Measurements from ENCODE around the gene TSR3. TPM values are rescaled to one million over a fixed set of nuclear protein-coding genes. Genes with fewer than 3 reads are reported as not detected.
"Not testable (repeated sequence)": the region's sequence is repeated elsewhere in the genome, so short reads cannot be mapped to it uniquely, and the experiment has no call there.

Gene TSR3
- total and polyA plus RNA-seq, 5 donors from 2014 or later, result 31.5 to 103 (median 92.2) TPM

- ATAC-seq (ENCODE audit: low read depth in 2 of 2); H3K36me3 Mint-ChIP-seq; H3K27ac Mint-ChIP-seq; DNase-seq; H3K27ac ChIP-seq (ENCODE audit: insufficient read depth, low read length, poor library complexity, severe bottlenecking); H3K27me3 ChIP-seq (ENCODE audit: control insufficient read depth, insufficient read depth, low read length); H3K9me3 Mint-ChIP-seq; H3K4me3 ChIP-seq (ENCODE audit: low read depth, low read length); H3K9me3 ChIP-seq (ENCODE audit: control insufficient read depth in 2 of 2, low read length in 2 of 2): not testable (repeated sequence)
- Histone ChIP-seq H3K36me3 (ENCODE audit: control insufficient read depth, insufficient read depth, low read length) (peaks cover 23% of the 10 kb centered on the region), H3K4me1 (ENCODE audit: control insufficient read depth, insufficient read depth, low read length, poor library complexity, severe bottlenecking) (peaks cover 22% of the 10 kb centered on the region)
- H3K4me1 Mint-ChIP-seq, result peaks cover 0 to 17% (median 2%) of the 10 kb centered on the region in 4 donors
- peaks cover 14% of the 10 kb centered on the region for H3K27me3 Mint-ChIP-seq
- peak overlapping the region in 1 of 4 donors; percentile 10 for H3K4me3 Mint-ChIP-seq
These were observed 23.5 kb downstream of the TSR3 start for GRCh38 chr16:1328136-1328535.

GRCh38 chr16:1327619-1327947 lies 24.1 kb downstream of the TSR3 start:
- H3K27ac Mint-ChIP-seq, result no peak overlapping the region
- H3K4me1 Mint-ChIP-seq, result peaks cover 0 to 14% (median 2%) of the 10 kb centered on the region in 4 donors
- Histone ChIP-seq H3K27ac (ENCODE audit: insufficient read depth, low read length, poor library complexity, severe bottlenecking) (no peak overlapping the region), H3K36me3 (ENCODE audit: control insufficient read depth, insufficient read depth, low read length) (peaks cover 23% of the 10 kb centered on the region), H3K4me1 (ENCODE audit: control insufficient read depth, insufficient read depth, low read length, poor library complexity, severe bottlenecking) (peaks cover 16% of the 10 kb centered on the region), H3K9me3 (ENCODE audit: control insufficient read depth in 2 of 2, low read length in 2 of 2) (peaks cover 0 to 7% of the 10 kb centered on the region in 2 experiments), H3K4me3 (ENCODE audit: low read depth, low read length) (no peak overlapping the region), H3K27me3 (ENCODE audit: control insufficient read depth, insufficient read depth, low read length) (no peaks in the 10 kb centered on the region)
- ATAC-seq (ENCODE audit: low read depth in 2 of 2) (no peak), DNase-seq (no peak)
- no peaks in the 10 kb centered on the region for H3K9me3 Mint-ChIP-seq
- peaks cover 10% of the 10 kb centered on the region for H3K27me3 Mint-ChIP-seq
- H3K36me3 Mint-ChIP-seq, result peaks cover 4% of the 10 kb centered on the region
- H3K4me3 Mint-ChIP-seq, result no peak overlapping the region

- peaks cover 27% of the 10 kb centered on the region for H3K36me3 ChIP-seq (ENCODE audit: control insufficient read depth, insufficient read depth, low read length)
- Mint-ChIP-seq H3K9me3 (no peaks in the 10 kb centered on the region), H3K36me3 (peaks cover 4% of the 10 kb centered on the region), H3K27ac (no peak overlapping the region), H3K4me1 (peaks cover 0 to 9% (median 2%) of the 10 kb centered on the region in 4 donors), H3K4me3 (no peak overlapping the region), H3K27me3 (peaks cover 5% of the 10 kb centered on the region)
- no peak overlapping the region for H3K4me3 ChIP-seq (ENCODE audit: low read depth, low read length)
- H3K27me3 ChIP-seq (ENCODE audit: control insufficient read depth, insufficient read depth, low read length), result no peaks in the 10 kb centered on the region
- H3K4me1 ChIP-seq (ENCODE audit: control insufficient read depth, insufficient read depth, low read length, poor library complexity, severe bottlenecking), result peaks cover 11% of the 10 kb centered on the region
- DNase-seq (no peak), ATAC-seq (ENCODE audit: low read depth in 2 of 2) (no peak)
- H3K27ac ChIP-seq (ENCODE audit: insufficient read depth, low read length, poor library complexity, severe bottlenecking), result no peak overlapping the region
- peaks cover 0 to 7% of the 10 kb centered on the region in 2 experiments for H3K9me3 ChIP-seq (ENCODE audit: control insufficient read depth in 2 of 2, low read length in 2 of 2)
These were observed 24.6 kb downstream of the TSR3 start for GRCh38 chr16:1326946-1327618.

GRCh38 chr16:1326391-1326790 lies 25.3 kb downstream of the TSR3 start:
- H3K27ac Mint-ChIP-seq, result no peak overlapping the region
- DNase-seq, result no peak
- H3K27me3 Mint-ChIP-seq, result peaks cover under 1% of the 10 kb centered on the region
- no peaks in the 10 kb centered on the region for H3K27me3 ChIP-seq (ENCODE audit: control insufficient read depth, insufficient read depth, low read length)
- no peak overlapping the region for H3K4me3 Mint-ChIP-seq
- H3K36me3 Mint-ChIP-seq, result peaks cover 4% of the 10 kb centered on the region
- H3K4me3 ChIP-seq (ENCODE audit: low read depth, low read length), result no peak overlapping the region
- H3K36me3 ChIP-seq (ENCODE audit: control insufficient read depth, insufficient read depth, low read length), result peaks cover 27% of the 10 kb centered on the region
- ATAC-seq (ENCODE audit: low read depth in 2 of 2), result no peak
- peaks cover 0 to 3% (median under 1%) of the 10 kb centered on the region in 4 donors for H3K4me1 Mint-ChIP-seq
- H3K9me3 Mint-ChIP-seq, result no peaks in the 10 kb centered on the region
- peaks cover 0 to 7% of the 10 kb centered on the region in 2 experiments for H3K9me3 ChIP-seq (ENCODE audit: control insufficient read depth in 2 of 2, low read length in 2 of 2)
- H3K4me1 ChIP-seq (ENCODE audit: control insufficient read depth, insufficient read depth, low read length, poor library complexity, severe bottlenecking), result peaks cover 4% of the 10 kb centered on the region
- no peak overlapping the region for H3K27ac ChIP-seq (ENCODE audit: insufficient read depth, low read length, poor library complexity, severe bottlenecking)

DNA sequence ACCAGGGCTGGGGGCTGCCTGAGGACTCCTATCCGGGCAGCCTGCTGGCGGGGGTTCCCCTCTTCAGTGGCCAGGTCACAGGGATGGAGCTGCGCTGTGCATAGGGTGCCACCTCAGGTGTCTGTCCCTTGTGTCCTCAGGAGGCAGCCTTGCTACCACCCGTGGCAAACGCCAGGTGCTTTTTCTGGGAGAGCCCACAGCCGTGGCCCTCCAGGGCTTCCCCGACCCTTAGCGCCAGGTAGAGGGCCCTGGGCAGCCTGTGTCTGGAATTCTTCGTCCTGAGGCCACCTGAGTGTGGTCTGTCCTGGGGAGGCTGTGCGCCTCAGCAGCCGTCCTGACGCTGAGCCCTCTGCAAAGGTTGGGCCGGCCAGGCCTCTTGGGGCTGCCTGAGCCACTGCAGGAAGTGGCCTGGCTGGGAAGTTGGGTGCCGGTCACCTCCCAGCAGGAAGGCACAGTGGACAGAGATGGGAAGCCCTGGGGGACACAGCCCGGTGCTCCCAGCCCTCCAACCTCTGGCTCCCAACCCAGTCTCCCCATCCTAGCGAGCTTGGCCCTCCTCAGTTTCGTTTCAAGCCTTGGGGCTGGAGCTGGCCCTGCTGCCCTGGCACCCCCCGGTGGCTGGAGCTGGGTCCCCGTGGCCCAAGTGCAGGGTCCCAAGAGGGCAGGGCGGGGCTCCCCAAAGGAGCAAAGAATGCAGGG lies 25.9 kb downstream of the TSR3 start:
- H3K27ac Mint-ChIP-seq, result no peak overlapping the region
- no peaks in the 10 kb centered on the region for H3K4me1 Mint-ChIP-seq
- H3K4me3 Mint-ChIP-seq, result no peak overlapping the region
- H3K27me3 Mint-ChIP-seq, result no peaks in the 10 kb centered on the region
- no peaks in the 10 kb centered on the region for H3K4me1 ChIP-seq (ENCODE audit: control insufficient read depth, insufficient read depth, low read length, poor library complexity, severe bottlenecking)
- no peaks in the 10 kb centered on the region for H3K27me3 ChIP-seq (ENCODE audit: control insufficient read depth, insufficient read depth, low read length)
- ATAC-seq (ENCODE audit: low read depth in 2 of 2), result peak in 1 of 2 donors; percentile 8
- no peak overlapping the region for H3K4me3 ChIP-seq (ENCODE audit: low read depth, low read length)
- DNase-seq, result no peak
- peaks cover 0 to 7% of the 10 kb centered on the region in 2 experiments for H3K9me3 ChIP-seq (ENCODE audit: control insufficient read depth in 2 of 2, low read length in 2 of 2)
- H3K9me3 Mint-ChIP-seq, result no peaks in the 10 kb centered on the region
- H3K36me3 Mint-ChIP-seq, result peaks cover 4% of the 10 kb centered on the region
- peaks cover 30% of the 10 kb centered on the region for H3K36me3 ChIP-seq (ENCODE audit: control insufficient read depth, insufficient read depth, low read length)
- H3K27ac ChIP-seq (ENCODE audit: insufficient read depth, low read length, poor library complexity, severe bottlenecking), result no peak overlapping the region

DNA sequence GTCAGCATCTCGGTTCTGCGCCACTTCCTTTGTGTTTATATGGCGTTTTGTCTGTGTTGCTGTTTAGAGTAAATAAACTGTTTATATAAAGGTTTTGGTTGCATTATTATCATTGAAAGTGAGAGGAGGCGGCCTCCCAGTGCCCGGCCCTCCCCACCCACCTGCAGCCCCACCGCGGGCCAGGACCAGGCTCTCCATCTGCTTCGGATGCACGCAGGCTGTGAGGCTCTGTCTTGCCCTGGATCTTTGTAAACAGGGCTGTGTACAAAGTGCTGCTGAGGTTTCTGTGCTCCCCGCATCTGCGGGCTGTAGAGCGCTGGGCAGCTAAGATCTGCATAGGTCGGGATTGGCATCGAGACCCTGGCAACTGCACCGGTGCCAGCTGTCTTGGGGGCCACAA lies 26.4 kb downstream of the TSR3 start:
- Mint-ChIP-seq H3K36me3 (peaks cover 4% of the 10 kb centered on the region), H3K9me3 (no peaks in the 10 kb centered on the region), H3K4me1 (no peaks in the 10 kb centered on the region), H3K4me3 (no peak overlapping the region), H3K27ac (no peak overlapping the region), H3K27me3 (no peaks in the 10 kb centered on the region)
- Histone ChIP-seq H3K27ac (ENCODE audit: insufficient read depth, low read length, poor library complexity, severe bottlenecking) (no peak overlapping the region), H3K27me3 (ENCODE audit: control insufficient read depth, insufficient read depth, low read length) (no peaks in the 10 kb centered on the region), H3K4me3 (ENCODE audit: low read depth, low read length) (no peak overlapping the region), H3K36me3 (ENCODE audit: control insufficient read depth, insufficient read depth, low read length) (peaks cover 35% of the 10 kb centered on the region), H3K4me1 (ENCODE audit: control insufficient read depth, insufficient read depth, low read length, poor library complexity, severe bottlenecking) (no peaks in the 10 kb centered on the region), H3K9me3 (ENCODE audit: control insufficient read depth in 2 of 2, low read length in 2 of 2) (peaks cover 0 to 3% of the 10 kb centered on the region in 2 experiments)
- no peak for DNase-seq
- ATAC-seq (ENCODE audit: low read depth in 2 of 2), result no peak

DNA sequence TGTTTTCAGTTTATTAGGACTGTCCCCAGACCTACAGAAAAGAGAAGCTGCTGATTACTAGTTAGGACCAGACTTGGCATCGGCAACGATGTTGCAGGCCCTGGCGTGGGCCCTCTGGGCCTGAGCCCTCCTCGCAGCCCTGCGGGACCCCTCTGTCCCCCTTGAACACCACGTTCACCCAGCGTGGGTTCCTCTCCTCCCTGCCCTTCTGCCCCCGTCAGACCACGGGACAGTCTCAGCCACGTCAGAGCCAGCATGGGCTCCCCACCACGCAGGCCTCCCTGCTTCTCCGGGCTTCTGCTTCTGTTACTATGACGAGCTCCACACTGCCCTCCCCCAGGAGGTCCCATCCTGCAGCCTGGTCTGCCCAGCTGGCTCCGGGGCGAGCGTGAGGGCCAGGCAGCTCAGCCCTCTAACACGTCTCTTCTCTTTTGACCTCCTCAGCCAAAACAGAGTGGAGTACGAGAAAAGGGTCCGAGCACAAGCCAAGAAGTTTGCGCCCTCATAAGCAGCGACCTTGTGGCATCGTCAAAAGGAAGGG lies 27.3 kb downstream of the TSR3 start:
- Histone ChIP-seq H3K9me3 (ENCODE audit: control insufficient read depth in 2 of 2, low read length in 2 of 2) (no peaks in the 10 kb centered on the region), H3K27me3 (ENCODE audit: control insufficient read depth, insufficient read depth, low read length) (no peaks in the 10 kb centered on the region), H3K27ac (ENCODE audit: insufficient read depth, low read length, poor library complexity, severe bottlenecking) (no peak overlapping the region), H3K36me3 (ENCODE audit: control insufficient read depth, insufficient read depth, low read length) (peaks cover 44% of the 10 kb centered on the region), H3K4me3 (ENCODE audit: low read depth, low read length) (no peak overlapping the region), H3K4me1 (ENCODE audit: control insufficient read depth, insufficient read depth, low read length, poor library complexity, severe bottlenecking) (no peaks in the 10 kb centered on the region)
- peaks cover 5% of the 10 kb centered on the region for H3K36me3 Mint-ChIP-seq
- DNase-seq, result no peak
- no peak for ATAC-seq (ENCODE audit: low read depth in 2 of 2)
- H3K27ac Mint-ChIP-seq, result no peak overlapping the region
- H3K9me3 Mint-ChIP-seq, result no peaks in the 10 kb centered on the region
- H3K4me1 Mint-ChIP-seq, result no peaks in the 10 kb centered on the region
- no peaks in the 10 kb centered on the region for H3K27me3 Mint-ChIP-seq
- no peak overlapping the region for H3K4me3 Mint-ChIP-seq
